Activated CD8-positive, alpha-beta T cell treated with anti-CD3 and anti-CD28 coated beads for 36 hours (primary cell): ENCODE data around the gene ARHGAP35. TPM values are rescaled to one million over a fixed set of nuclear protein-coding genes. Genes with fewer than 3 reads are reported as not detected.
A peak's percentile ranks its signal among the peaks of the same experiment; 100 is the strongest.

Experiments used
- ATAC-seq: fragments of 200-7000 bp; cut with Tn5 transposase; one replicate; pipeline ENCODE4 v1.10.0; 2021; ENCODE audit warnings: mild to moderate bottlenecking, moderate library complexity
- CTCF ChIA-PET: fragments of 350-600 bp; sonication (Branson Sonifier 250); formaldehyde crosslinking; loops from one replicate; lab custom pipeline; 2021; ENCODE audit warnings: antibody characterized with exemption; lab: Charles Lee
- POLR2A ChIA-PET: fragments of 350-600 bp; sonication (Branson Sonifier 250); formaldehyde crosslinking; loops from one replicate; lab custom pipeline; 2021; ENCODE audit warnings: antibody characterized with exemption; lab: Charles Lee
- DNase-seq: peaks from one replicate; pipeline ENCODE4 v3.0.0-alpha.2; 2020
- H3K27ac Mint-ChIP-seq: one replicate; pipeline ENCODE4 v1.8.0; 2021; ENCODE audit warnings: mild to moderate bottlenecking, mixed read lengths
- H3K27me3 Mint-ChIP-seq: one replicate; pipeline ENCODE4 v1.8.0; 2021; ENCODE audit warnings: mixed read lengths
- H3K36me3 Mint-ChIP-seq: one replicate; pipeline ENCODE4 v1.8.0; 2021; ENCODE audit warnings: low read depth, mixed read lengths
- H3K4me1 Mint-ChIP-seq: one replicate; pipeline ENCODE4 v1.8.0; 2021; ENCODE audit warnings: low read depth, mixed read lengths
- H3K4me3 Mint-ChIP-seq: one replicate; pipeline ENCODE4 v1.8.0; 2021; ENCODE audit warnings: mild to moderate bottlenecking, moderate library complexity, mixed read lengths
- H3K9me3 Mint-ChIP-seq: one replicate; pipeline ENCODE4 v1.8.0; 2021; ENCODE audit warnings: mixed read lengths
- CTCF ChIP-seq: fragments of 200-600 bp; IDR thresholded peaks from one replicate; pipeline ENCODE4 v1.8.0; 2022; ENCODE audit warnings: antibody characterized with exemption, mild to moderate bottlenecking
- intact Hi-C: fragments of 100-400 bp; cut with micrococcal nuclease; formaldehyde crosslinking; loops from one replicate; pipeline ENCODE4 v1.10.0; 2022
- total RNA-seq, 2 experiments: library from RNA; stranded (reverse); gene quantifications; one replicate each; pipeline ENCODE4 v1.2.3, GENCODE V29; 2021

Gene ARHGAP35
- total RNA-seq, 2 experiments from 2014 or later: 15.0 to 16.4 TPM

- Mint-ChIP-seq H3K4me1 (no peaks in the 10 kb centered on the region), H3K9me3 (no peaks in the 10 kb centered on the region), H3K4me3 (no peak overlapping the region), H3K27me3 (no peaks in the 10 kb centered on the region), H3K27ac (no peak overlapping the region), H3K36me3 (peaks cover 5% of the 10 kb centered on the region)
- TF ChIP-seq CTCF: no peak
- ChIA-PET POLR2A (no interaction called here), CTCF (interaction anchor here (1.0 to 1.5 kb wide), 3 partner anchors 9 to 69 kb away, joined by 3 to 4 read pairs (median 3); no protein-coding TSS in a partner anchor)
- DNase-seq (no peak), ATAC-seq (no peak)
- intact Hi-C loops: no loop called here
Measured at GRCh38 chr19:46834984-46835383, 25.8 kb upstream of the ARHGAP35 start.

DNA sequence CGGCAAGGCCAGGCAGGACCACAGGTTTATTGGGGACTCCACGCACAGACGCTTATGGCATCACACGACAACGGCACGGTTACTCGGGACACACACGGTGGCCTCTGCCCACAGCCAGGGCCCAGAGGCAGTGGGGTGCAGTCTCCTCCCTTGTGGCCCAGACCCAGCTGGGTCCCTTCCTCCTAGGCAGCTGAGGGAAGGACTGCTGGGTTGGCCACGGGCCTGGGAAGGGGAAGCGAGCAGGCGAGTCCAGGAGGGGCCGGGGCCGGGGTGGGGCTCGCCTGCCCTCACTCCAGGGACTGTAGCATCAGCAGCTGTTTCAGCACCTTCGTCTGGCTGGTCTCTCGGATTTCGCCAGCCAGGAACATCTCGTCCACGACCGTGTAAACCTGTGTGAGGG is 22.6 kb upstream of the ARHGAP35 start:
- no peak for DNase-seq
- Mint-ChIP-seq H3K9me3 (no peaks in the 10 kb centered on the region), H3K4me1 (no peaks in the 10 kb centered on the region), H3K27ac (no peak overlapping the region), H3K27me3 (no peaks in the 10 kb centered on the region), H3K4me3 (no peak overlapping the region), H3K36me3 (peaks cover 14% of the 10 kb centered on the region)
- POLR2A ChIA-PET: interaction anchor here (1.7 kb wide), 1 partner anchor 51 kb away, joined by 3 read pairs; no protein-coding TSS in a partner anchor
- no peak for ATAC-seq
- no peak for TF ChIP-seq CTCF
- CTCF ChIA-PET: interaction anchor here (2.8 to 5.6 kb wide), 2 partner anchors 71 to 84 kb away, joined by 8 to 147 read pairs; no protein-coding TSS in a partner anchor
- intact Hi-C loops: no loop called here

GRCh38 chr19:46839752-46840497 is 20.9 kb upstream of the ARHGAP35 start:
- ATAC-seq: no peak
- intact Hi-C loops: loop anchor here (2.0 to 10.0 kb wide), 2 partner anchors 55 to 83 kb away; partner anchors contain the start of gene SLC1A5
- Mint-ChIP-seq H3K4me1 (no peaks in the 10 kb centered on the region), H3K4me3 (no peak overlapping the region), H3K27ac (peak overlapping the region; percentile 38), H3K36me3 (peaks cover 16% of the 10 kb centered on the region), H3K27me3 (no peaks in the 10 kb centered on the region), H3K9me3 (no peaks in the 10 kb centered on the region)
- ChIA-PET CTCF (interaction anchor here (0.6 to 5.6 kb wide), 32 partner anchors 9 to 310 kb away, joined by 3 to 147 read pairs (median 6); partner anchors contain the start of genes AP2S1 and SLC1A5), POLR2A (interaction anchor here (0.7 to 1.3 kb wide), 3 partner anchors 53 to 91 kb away, joined by 3 to 7 read pairs (median 3); no protein-coding TSS in a partner anchor)
- no peak for TF ChIP-seq CTCF
- no peak for DNase-seq

DNA sequence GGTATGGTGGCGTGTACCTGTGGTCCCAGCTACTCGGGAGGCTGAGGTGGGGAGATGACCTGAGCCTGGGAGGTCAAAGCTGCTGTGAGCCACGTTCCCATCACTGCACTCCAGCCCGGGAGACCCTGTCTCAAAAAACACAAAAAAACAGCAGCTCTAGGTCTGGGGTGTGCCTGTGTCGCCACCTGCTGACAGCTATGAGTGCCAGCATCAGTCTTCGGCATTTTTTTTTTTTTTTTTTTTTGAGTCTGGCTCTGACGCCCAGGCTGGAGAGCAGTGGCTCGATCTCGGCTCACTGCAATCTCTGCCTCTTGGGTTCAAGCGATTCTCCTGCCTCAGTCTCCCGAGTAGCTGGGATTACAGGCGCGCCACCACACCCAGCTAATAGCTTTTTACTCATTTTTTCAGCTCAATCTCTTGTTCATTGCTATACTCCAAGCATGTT is 20.3 kb upstream of the ARHGAP35 start:
- Mint-ChIP-seq H3K27ac (peak overlapping the region; percentile 38), H3K27me3 (no peaks in the 10 kb centered on the region), H3K4me3 (no peak overlapping the region), H3K9me3 (no peaks in the 10 kb centered on the region), H3K4me1 (no peaks in the 10 kb centered on the region), H3K36me3 (peaks cover 16% of the 10 kb centered on the region)
- peak; percentile 68 for DNase-seq
- ChIA-PET CTCF (interaction anchor here (0.6 to 5.6 kb wide), 37 partner anchors 9 to 311 kb away, joined by 3 to 147 read pairs (median 5); partner anchors contain the start of genes AP2S1 and SLC1A5), POLR2A (interaction anchor here (0.7 to 1.5 kb wide), 4 partner anchors 52 to 91 kb away, joined by 3 to 8 read pairs (median 5); partner anchors contain the start of gene SLC1A5)
- intact Hi-C loops: loop anchor here (2.0 to 10.0 kb wide), 2 partner anchors 56 to 84 kb away; partner anchors contain the start of gene SLC1A5
- ATAC-seq: peak; percentile 93
- TF ChIP-seq CTCF: peak; percentile 89
